Bronchial epithelial cell (primary cell): ENCODE results near the gene VPS33A. TPM values are rescaled to one million over a fixed set of nuclear protein-coding genes. Genes with fewer than 3 reads are reported as not detected.

ENCODE experiments used
- DNase-seq: peaks from one replicate; pipeline ENCODE4 v3.0.0-alpha.2; 2010; ENCODE audit warnings: low read depth
- FAIRE-seq: peaks from 2 replicates; lab custom pipeline; 2011; peaks lifted over from hg19 to GRCh38; lab: Jason Lieb, UNC
- H3K27me3 ChIP-seq: 2 replicates; pipeline ENCODE4 v1.5.1; 2011; ENCODE audit warnings: low read length; ENCODE audit not compliant: control insufficient read depth, insufficient read depth
- H3K36me3 ChIP-seq: 2 replicates; pipeline ENCODE4 v1.5.1; 2011; ENCODE audit warnings: low read length; ENCODE audit not compliant: control insufficient read depth, insufficient read depth
- H3K4me3 ChIP-seq: 2 replicates; pipeline ENCODE4 v1.5.1; 2011; ENCODE audit warnings: mild to moderate bottlenecking, low read depth, low read length, control low read depth
- CTCF ChIP-seq: IDR thresholded peaks from 2 replicates; pipeline ENCODE4 v1.5.1; 2011; ENCODE audit warnings: mild to moderate bottlenecking, moderate library complexity, low read length, control low read depth, inconsistent platforms; ENCODE audit not compliant: insufficient read depth, severe bottlenecking
- total RNA-seq: library from RNA; depleted of rRNA; stranded (reverse); fragments of >200 nt; gene quantifications from 2 replicates; pipeline ENCODE4 v1.2.1, GENCODE V29; 2014

The VPS33A gene
- total RNA-seq, 1 donor from 2014 or later, result 17.1 TPM

- FAIRE-seq (peak; percentile 92), DNase-seq (no peak)
- Histone ChIP-seq H3K4me3 (no peak overlapping the region), H3K27me3 (no peaks in the 10 kb centered on the region), H3K36me3 (peaks cover 8% of the 10 kb centered on the region)
- no peak for TF ChIP-seq CTCF
Measured at GRCh38 chr12:122235741-122236140, 30.6 kb downstream of the VPS33A start.

GRCh38 chr12:122232691-122233090 lies 33.6 kb downstream of the VPS33A start:
- no peak for FAIRE-seq
- no peak for TF ChIP-seq CTCF
- DNase-seq, result no peak
- Histone ChIP-seq H3K36me3 (peaks cover 8% of the 10 kb centered on the region), H3K27me3 (no peaks in the 10 kb centered on the region), H3K4me3 (no peak overlapping the region)

- no peak for FAIRE-seq
- Histone ChIP-seq H3K36me3 (peaks cover 8% of the 10 kb centered on the region), H3K27me3 (no peaks in the 10 kb centered on the region), H3K4me3 (no peak overlapping the region)
- no peak for DNase-seq
- no peak for TF ChIP-seq CTCF
Measured at GRCh38 chr12:122230798-122231197, 35.5 kb downstream of the VPS33A start.

- no peaks in the 10 kb centered on the region for H3K27me3 ChIP-seq
- peaks cover 7% of the 10 kb centered on the region for H3K36me3 ChIP-seq
- DNase-seq (no peak), FAIRE-seq (no peak)
- no peak overlapping the region for H3K4me3 ChIP-seq
- TF ChIP-seq CTCF, result no peak
Measured at GRCh38 chr12:122228092-122228491, 38.2 kb downstream of the VPS33A start.

- Histone ChIP-seq H3K27me3 (no peaks in the 10 kb centered on the region), H3K36me3 (peaks cover 10% of the 10 kb centered on the region), H3K4me3 (no peak overlapping the region)
- TF ChIP-seq CTCF, result no peak
- DNase-seq (no peak), FAIRE-seq (no peak)
Measured at GRCh38 chr12:122227341-122227740, 39.0 kb downstream of the VPS33A start.
